Ammon's horn (tissue), 1 donor: Measurements from ENCODE around the gene ARMCX4.
"Not testable (repeated sequence)": the region's sequence is repeated elsewhere in the genome, so short reads cannot be mapped to it uniquely, and the experiment has no call there.

Source experiments
- DNase-seq: peaks from one replicate; pipeline ENCODE4 v3.0.0-alpha.2; 2016; ENCODE audit warnings: low spot score

ARMCX4 gene

DNA sequence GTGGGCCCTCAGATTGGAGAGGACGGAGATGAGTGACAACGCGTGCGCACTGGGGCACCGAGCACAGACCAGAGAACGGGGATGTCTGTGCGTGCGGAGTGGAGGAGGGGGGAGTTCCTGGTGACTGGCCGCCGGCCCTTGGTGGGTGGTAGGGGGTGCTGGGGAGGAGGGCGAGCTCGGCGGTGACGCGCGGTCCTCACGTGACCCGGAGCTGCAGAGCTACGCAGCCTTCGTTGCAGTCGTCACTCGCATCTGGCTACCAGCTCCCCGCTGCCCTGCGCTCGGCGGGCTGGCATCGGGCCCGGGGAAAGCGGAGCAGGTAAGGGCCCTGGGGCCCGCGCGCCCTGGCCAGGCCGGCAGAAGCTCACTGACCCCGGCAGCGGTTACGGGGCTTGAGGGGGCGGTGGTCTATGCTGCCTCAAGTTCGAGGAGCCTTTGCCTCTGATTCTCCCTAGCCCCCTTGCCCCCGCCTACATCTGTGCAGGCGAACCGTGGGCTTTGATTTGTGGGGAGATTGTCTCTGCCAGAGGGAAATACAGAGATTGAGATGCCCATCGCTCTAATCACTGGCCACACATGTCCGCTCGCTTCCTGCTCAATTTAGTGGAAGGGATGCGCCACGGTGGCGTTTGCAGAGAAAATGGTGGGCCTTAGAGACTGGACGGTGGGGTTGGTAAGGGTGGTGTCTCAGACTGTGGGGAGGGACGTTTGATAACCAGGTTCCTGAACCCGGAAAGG lies at the start of gene ARMCX4:
Gene ARMCX4, plus strand, starts transcription at position 245 of the 738 bp plus-strand sequence. CDS start 3,134 bp downstream, outside the sequence.
- peak; percentile 81 for DNase-seq

DNA sequence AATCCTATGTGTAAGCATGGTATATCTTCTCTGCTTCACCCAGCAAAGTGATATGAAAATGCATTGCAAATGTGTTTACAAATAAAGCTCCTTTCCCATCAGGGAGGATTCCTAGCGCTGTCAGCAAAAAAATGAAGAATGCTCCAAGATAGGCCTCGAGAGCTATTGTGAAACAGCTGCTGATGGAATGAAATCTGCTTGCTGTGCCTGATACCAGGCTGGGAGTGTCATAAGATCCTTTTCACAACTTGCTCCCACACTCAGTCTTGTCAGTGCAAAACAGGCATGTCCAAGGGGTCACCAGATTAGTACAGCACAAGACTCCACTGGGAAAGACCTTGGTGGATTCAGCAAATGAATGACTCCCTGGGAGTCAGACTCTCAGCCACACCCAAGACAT lies 43.2 kb upstream of the ARMCX4 start:
- DNase-seq, result no peak

DNA sequence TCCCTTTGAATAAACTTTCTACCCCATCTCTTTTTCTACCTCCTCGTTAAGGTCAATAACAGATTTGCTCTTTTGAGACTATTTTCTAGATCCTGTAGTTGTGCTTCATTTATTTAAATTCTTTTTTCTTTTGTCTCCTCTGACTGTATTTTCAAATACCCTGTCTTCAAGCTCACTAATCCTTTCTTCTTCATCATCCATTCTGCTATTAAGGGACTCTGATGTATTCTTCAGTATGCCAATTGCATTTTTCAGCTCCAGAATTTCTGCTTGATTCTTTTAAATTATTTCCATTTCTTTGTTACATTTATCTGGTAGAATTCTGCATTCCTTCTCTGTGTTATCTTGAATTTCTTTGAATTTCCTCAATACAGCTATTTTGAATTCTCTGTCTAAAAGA lies 36.0 kb upstream of the ARMCX4 start:
- no peak for DNase-seq

DNA sequence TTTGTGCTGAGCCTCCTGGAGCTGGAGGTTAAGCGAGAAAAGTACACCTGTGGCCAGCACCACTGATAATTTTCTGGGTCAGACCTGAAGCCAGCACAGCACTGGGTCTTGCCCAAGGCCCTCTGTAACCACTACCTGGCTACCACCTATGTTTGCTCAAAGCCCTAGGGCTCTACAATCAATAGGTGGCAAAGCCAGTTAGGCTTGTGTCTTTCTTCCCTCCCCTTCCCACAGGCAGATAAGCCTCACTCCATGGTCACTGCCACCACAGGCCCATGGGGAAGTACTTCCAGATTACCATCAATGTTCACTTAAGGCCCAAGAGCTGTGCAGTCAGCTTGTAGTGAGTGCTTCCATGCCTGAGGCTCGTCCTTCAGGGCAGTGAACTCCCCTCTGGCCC lies 35.2 kb upstream of the ARMCX4 start:
- DNase-seq, result no peak

DNA sequence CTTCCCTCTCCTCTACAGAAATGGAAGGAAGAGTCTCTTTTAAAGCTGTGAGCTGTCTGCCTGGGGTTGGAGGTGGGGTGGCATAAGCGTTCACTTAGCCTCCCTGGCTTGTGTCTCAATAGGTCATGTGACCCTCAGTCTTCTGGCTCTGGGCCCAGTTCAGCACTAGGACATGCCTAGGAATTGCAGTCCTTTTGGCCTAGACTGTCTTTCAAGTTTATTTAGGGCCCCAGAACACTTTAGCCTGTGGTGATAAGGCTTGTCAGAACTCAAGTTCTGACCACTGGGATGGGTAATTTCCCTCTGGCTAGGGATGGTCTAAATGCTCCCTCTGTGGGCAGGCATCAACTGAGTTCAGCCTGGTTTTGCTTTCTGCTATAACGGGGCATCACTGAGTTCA lies 34.3 kb upstream of the ARMCX4 start:
- DNase-seq, result no peak

DNA sequence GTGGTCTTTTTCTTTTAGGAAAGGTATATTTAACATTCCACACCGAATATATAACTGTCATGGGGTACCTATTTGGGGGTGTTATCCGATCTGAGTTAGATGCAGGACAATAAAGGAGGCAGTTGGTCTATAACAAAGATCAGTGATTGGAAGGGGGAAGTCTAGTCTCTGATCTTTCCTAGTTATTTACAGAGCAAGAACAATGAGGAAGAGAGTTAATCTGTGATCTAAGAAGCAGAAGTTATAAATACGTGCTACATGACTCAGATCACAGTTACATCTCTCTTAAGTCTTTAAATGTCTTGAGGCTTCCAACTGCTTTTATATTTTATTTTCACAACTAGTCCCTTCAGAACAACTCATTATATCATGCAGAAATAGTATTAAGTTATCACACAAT lies 33.2 kb upstream of the ARMCX4 start:
- no peak for DNase-seq

DNA sequence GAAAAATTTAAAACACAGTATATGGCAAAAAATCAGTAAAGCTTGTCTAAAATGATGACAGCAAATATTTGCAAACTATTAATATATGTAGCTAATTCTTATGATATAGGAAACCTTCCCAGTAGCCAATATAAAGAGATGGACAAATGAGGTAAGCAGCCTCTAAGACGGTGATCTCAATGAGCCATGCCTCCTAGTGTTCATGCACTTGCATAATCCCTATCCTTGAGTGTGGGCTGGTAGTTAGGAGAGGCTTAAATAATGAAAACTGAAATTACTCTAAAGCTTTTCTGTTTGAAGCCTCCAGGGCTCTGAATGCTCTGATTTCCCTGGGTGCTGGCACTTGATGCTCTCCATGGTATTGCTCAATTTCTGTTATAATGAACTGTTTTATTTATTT lies 24.6 kb upstream of the ARMCX4 start:
- no peak for DNase-seq

DNA sequence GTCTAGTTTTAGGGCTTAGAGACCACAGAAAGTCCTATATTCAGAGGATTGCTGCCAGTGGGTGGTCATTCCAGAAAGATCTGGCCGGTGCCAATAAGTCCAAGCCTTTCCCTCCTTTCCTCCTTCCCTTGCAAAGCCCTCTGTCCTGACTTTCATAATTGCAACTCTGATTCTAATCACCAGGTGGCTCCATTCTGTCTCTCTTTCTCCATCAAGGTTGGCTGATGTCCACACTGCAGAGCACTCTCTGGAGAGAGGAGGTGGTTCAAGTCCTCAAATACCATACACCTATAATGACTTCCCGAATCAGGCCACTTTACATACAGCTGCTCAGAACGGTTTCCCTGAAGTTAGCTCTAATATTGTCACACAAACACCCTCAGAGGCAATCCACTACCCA lies 22.4 kb upstream of the ARMCX4 start:
- no peak for DNase-seq

DNA sequence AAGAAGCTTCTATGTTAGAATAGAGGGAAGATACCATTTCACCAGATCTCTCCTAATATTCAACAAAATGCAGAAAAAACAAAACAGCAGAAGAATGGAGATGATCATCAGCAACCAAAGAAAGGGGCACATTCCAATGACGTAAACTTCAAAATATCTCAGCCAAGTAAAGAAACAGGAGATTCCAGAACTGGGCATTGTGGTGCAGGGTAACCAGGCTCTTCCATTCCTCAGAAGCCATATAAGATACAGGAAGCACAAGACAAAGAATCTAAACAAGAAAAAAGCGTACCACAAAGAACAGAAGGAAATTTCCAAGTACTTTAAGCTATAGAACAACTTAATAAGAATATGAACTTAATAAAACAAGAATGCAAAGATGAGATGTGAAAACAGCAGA lies 6.9 kb upstream of the ARMCX4 start:
- DNase-seq, result no peak

DNA sequence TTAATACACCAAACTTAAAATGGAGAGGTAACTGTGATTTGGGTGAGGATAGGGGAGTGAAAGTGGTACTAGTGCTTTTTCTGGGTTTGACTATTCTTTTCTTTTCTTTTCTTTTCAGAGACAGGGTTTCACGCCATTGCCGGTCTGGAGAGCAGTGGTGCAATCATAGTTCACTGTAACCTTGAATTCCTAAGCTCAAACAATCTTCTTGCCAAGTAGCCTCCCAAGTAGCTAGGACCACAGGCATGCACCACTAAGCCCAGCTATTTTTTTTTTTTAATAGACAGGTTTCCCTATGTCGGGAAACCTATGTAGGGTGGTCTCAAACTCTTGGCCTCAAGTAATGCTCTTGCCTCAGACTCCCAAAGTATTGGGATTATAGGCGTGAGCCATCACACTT lies 3.0 kb upstream of the ARMCX4 start:
- DNase-seq, result no peak

DNA sequence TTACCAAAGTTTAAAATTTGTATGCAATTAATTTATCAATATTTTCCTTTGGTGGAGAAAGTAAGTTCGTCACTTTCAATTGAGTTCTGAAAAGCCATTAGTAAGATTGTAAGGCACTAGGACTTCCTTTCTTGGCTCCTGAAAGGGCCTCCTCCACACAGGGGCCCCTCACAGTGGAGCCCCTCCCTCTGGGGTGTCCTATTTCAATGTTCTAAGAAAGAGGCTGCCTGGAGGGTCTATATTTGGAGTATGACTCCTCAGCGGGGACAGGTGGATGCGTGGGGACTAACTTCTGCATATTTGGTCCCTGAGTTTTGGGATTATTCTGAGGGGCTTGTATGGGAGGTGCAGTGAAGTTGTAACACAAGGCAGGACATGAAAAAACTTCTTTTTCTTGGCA lies 1.6 kb upstream of the ARMCX4 start:
- no peak for DNase-seq

DNA sequence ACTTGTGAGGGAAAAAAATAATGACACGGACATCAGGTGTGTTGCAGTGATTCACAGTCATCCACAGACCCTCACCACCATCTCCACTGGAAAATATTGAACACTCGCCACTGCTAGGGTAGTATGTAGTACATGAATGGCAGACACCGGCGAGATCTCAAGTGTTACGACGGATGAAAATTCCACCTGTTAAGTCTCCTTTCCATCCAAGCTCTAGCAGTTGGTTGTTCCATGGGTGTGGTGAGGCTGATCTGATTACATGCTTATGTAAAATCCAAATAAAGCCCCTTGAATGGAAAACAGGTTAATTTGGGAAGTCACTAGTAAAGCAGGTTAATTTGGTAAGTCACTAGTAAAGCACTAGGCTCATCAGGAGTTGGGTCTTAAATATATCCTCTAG lies 1.1 kb upstream of the ARMCX4 start:
- DNase-seq, result no peak

DNA sequence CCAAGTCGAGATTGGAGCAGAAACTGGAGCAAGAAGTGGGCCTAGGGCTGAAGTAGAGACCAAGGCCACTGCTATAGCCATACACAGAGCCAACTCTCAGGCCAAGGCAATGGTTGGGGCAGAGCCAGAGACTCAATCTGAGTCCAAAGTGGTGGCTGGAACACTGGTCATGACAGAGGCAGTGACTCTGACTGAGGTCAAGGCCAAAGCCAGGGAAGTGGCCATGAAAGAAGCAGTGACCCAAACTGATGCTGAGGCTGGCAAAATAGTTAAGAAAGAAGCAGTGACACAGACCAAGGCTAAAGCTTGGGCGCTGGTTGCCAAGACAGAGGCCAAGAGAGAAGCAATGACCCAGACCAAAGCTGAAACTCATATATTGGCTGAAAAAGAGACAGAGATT lies 3.5 kb downstream of the ARMCX4 start:
- no peak for DNase-seq

DNA sequence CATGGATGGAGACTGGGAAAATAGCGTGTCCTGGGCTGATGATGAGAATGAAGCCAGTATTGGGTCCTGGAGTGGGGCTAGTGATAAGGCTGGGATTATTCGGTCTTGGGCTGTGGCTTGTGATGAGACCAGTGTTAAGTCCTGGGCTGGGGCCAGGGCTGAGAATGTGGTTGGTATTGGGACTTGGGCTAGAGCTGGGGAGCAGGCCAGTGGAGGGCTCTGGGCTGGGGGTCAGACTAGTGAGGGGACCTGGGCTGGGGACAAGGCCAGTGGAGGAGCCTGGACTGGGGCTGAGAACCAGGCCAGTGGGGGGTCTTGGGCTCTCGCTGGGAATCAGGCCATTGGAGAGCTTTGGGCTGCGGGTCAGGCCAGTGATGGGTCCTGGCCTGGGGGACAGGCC lies 6.7 kb downstream of the ARMCX4 start:
- no peak for DNase-seq

DNA sequence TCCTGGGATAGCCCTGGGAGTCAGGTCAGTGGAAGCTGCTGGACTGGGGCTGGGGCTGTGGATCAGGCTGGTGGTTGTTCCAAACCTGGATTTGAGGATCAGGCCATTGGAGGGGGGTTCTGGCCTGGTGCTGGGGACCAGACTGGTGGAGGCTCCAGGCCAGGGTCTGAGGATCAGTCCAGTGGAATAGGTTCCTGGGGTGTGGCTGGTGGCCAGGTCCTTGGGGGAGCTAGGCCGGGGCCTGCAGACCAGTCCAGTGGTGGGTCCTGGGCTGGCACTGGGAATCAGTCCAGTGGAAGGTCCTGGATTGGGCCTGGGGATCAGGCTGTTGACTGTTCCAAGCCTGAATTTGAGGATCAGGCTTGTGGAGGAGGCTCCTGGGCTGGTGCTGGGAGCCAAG lies 8.0 kb downstream of the ARMCX4 start:
- no peak for DNase-seq

DNA sequence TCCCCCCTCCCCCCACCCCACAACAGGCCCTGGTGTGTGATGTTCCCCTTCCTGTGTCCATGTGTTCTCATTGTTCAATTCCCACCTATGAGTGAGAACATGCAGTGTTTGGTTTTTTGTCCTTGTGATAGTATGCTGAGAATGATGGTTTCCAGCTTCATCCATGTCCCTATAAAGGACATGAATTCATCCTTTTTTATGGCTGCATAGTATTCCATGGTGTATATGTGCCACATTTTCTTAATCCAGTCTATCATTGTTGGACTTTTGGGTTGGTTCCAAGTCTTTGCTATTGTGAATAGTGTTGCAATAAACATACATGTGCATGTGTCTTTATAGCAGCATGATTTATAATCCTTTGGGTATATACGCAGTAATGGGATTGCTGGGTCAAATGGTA lies 17.7 kb downstream of the ARMCX4 start:
- not testable (repeated sequence) for DNase-seq

DNA sequence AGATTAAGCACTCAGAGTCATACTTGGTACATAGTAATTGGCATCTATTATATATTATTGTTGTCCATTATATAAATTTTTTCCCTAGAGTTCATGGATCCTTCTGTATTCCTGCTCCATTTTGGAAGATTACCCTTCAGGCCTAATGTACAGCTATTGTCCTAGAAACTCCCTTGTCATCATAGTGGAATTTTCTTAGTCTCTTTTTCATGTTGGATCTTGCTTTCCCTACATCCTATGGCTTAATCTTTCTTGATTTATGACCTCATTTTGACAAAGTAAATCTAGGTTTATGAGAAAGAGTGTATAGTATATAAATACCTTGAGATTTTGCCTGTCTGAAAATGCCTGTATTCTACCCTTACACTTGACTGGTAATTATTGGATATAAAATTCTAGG lies 22.1 kb downstream of the ARMCX4 start:
- DNase-seq, result no peak

DNA sequence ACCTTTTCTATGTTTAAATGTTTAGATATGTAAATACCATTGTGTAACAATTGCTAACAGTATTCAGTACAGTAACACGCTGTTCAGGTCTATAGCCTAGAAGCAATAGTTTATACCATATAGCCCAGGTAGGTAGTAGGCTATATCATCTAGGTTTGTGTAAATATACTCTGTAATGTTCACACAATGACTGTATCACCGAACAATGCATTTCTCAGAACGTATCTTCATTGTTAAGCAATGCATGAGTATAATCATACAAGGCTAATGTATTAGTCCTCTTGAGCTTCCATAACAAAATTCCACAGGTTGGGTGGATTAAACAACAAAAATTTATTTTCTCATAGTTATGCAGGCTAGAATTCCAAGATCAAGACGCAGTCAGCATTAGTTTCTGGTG lies 22.7 kb downstream of the ARMCX4 start:
- no peak for DNase-seq

DNA sequence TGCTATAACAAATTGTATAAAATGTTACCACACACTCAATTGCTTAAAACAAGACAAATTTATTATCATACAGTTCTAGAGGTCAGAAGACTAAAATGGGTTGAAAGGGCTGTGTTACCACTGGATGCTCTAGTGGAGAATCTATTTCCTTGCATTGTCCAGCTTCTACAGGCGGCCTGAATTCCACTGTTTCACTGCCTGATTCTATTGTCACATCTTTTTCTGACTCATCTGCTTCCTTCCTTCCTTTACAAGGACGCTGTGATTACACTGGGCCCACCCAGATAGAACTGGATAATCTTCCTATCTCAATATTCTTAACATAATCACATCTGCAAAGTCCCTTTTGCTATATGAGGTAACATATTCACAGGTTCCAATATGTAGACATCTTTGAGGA lies 45.7 kb downstream of the ARMCX4 start:
- no peak for DNase-seq
